ENCODE data around the gene ALK. TPM values are rescaled to one million over a fixed set of nuclear protein-coding genes. Genes with fewer than 3 reads are reported as not detected.

The ALK gene
- total RNA-seq, 1 experiment from 2014 or later = not detected

DNA sequence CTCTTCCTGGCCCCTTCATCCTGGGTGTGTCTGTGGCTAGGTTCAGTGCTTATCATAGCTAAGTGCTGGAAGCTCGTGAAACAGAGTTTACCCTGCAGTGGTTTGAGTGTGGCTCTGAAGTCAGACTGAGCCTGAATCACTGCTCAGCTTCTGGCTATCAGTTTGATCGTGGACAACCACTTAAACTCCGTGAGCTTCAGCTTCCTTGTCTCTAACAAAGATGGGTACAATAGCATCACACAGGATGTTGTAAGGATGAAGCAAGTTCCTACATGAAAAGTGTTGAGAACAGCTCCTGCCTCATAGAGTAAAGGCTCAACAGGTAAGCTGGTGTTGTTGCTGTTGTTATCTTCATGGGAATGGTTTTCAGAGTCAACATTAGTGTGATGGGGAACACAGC lies 595.8 kb downstream of the ALK start:
- H2BK15ac ChIP-seq (ENCODE audit: low read depth, low read length) = no peak overlapping the region
- TF ChIP-seq, protein P1, sequence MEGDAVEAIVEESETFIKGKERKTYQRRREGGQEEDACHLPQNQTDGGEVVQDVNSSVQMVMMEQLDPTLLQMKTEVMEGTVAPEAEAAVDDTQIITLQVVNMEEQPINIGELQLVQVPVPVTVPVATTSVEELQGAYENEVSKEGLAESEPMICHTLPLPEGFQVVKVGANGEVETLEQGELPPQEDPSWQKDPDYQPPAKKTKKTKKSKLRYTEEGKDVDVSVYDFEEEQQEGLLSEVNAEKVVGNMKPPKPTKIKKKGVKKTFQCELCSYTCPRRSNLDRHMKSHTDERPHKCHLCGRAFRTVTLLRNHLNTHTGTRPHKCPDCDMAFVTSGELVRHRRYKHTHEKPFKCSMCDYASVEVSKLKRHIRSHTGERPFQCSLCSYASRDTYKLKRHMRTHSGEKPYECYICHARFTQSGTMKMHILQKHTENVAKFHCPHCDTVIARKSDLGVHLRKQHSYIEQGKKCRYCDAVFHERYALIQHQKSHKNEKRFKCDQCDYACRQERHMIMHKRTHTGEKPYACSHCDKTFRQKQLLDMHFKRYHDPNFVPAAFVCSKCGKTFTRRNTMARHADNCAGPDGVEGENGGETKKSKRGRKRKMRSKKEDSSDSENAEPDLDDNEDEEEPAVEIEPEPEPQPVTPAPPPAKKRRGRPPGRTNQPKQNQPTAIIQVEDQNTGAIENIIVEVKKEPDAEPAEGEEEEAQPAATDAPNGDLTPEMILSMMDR (conservative IDR thresholded peaks at IDR 0.05) = no peak
- H2BK20ac ChIP-seq (ENCODE audit: low read depth, low read length, poor library complexity, severe bottlenecking) = no peak overlapping the region
- H3K79me2 ChIP-seq (ENCODE audit: insufficient read depth, low read length) = no peaks in the 10 kb centered on the region
- Mint-ChIP-seq H3K9me3 (peaks cover 0 to 2% of the 10 kb centered on the region in 2 experiments; a peak in 1 of 5 replicates), H3K4me1 (peaks cover 8% of the 10 kb centered on the region in 2 experiments; a peak in 3 of 4 replicates), H3K4me3 (no peak overlapping the region), H3K36me3 (ENCODE audit: insufficient read depth in 1 of 3, low read depth in 3 of 3) (no peaks in the 10 kb centered on the region), H3K27me3 (ENCODE audit: low read depth) (peaks cover 2% of the 10 kb centered on the region), H3K27ac (no peak overlapping the region)
- no peak overlapping the region for H2BK5ac ChIP-seq (ENCODE audit: insufficient read length, low read length)
- no peak overlapping the region for H4K91ac ChIP-seq (ENCODE audit: insufficient read length, low read depth, low read length)
- H3K9me3 ChIP-seq (ENCODE audit: control insufficient read depth, low read depth, low read length) = no peaks in the 10 kb centered on the region
- no peaks in the 10 kb centered on the region for H4K20me1 ChIP-seq (ENCODE audit: control insufficient read depth, insufficient read depth, insufficient read length)
- no CpG with 5 or more reads among the region's 3 CpGs for WGBS (ENCODE audit: extremely low coverage, insufficient read length, low lambda C conversion rate)
- no peak overlapping the region for H3K27ac ChIP-seq (ENCODE audit: insufficient read length, low read depth, low read length)
- no peak overlapping the region for H4K5ac ChIP-seq (ENCODE audit: insufficient read length, low read depth, low read length)
- H3T11ph ChIP-seq (ENCODE audit: low read length) = no peak overlapping the region
- H3K27me3 ChIP-seq (ENCODE audit: insufficient read depth, low read length) = no peaks in the 10 kb centered on the region
- H3K18ac ChIP-seq (ENCODE audit: insufficient read length, low read depth, low read length) = no peak overlapping the region
- H2BK12ac ChIP-seq (ENCODE audit: insufficient read length, low read depth, low read length) = no peak overlapping the region
- no peak overlapping the region for H3K56ac ChIP-seq (ENCODE audit: insufficient read length, low read depth, low read length)
- H3K23ac ChIP-seq (ENCODE audit: insufficient read length, low read depth, low read length) = no peak overlapping the region
- H3K9ac ChIP-seq (ENCODE audit: extremely low read depth, insufficient read length, low read length) = no peak overlapping the region
- H2AK5ac ChIP-seq (ENCODE audit: insufficient read length, low read length) = no peak overlapping the region
- no peak overlapping the region for H3K14ac ChIP-seq (ENCODE audit: insufficient read depth, low read length)
- no peaks in the 10 kb centered on the region for H3K23me2 ChIP-seq (ENCODE audit: insufficient read length, low read depth, low read length, poor library complexity, severe bottlenecking)
- no peak overlapping the region for H2BK120ac ChIP-seq (ENCODE audit: low read depth, low read length, poor library complexity, severe bottlenecking)
- no peaks in the 10 kb centered on the region for H3K4me1 ChIP-seq (ENCODE audit: insufficient read depth, low read length)
- H3K4me2 ChIP-seq (ENCODE audit: insufficient read depth, insufficient read length, low read length) = no peak overlapping the region
- no peak overlapping the region for H4K8ac ChIP-seq (replicated peaks; ENCODE audit: insufficient read length, low read depth, low read length)
- no peak overlapping the region for H3K4ac ChIP-seq (ENCODE audit: low read depth, low read length)
- no peaks in the 10 kb centered on the region for H3K79me1 ChIP-seq (ENCODE audit: insufficient read depth, low read depth, low read length, poor library complexity, severe bottlenecking)
- no peak overlapping the region for H2AFZ ChIP-seq (ENCODE audit: low read length)
- DNase-seq = no peak
